Neuronal stem cell (in vitro differentiated cells): ENCODE data around the gene RNF220.
A peak's percentile ranks its signal among the peaks of the same experiment; 100 is the strongest.

Experiments used
- DNase-seq: peaks from one replicate; pipeline ENCODE4 v3.0.0-alpha.2; 2013; ENCODE audit warnings: low spot score
- H2AFZ ChIP-seq: one replicate; pipeline ENCODE4 v1.6.1; 2013; ENCODE audit warnings: mild to moderate bottlenecking, low read length, inconsistent platforms
- H2AK5ac ChIP-seq: 2 replicates; pipeline ENCODE4 v1.6.1; 2013; ENCODE audit warnings: low read depth, mild to moderate bottlenecking, inconsistent platforms, low read length, moderate library complexity, mixed read lengths
- H2BK120ac ChIP-seq: 2 replicates; pipeline ENCODE4 v1.6.1; 2013; ENCODE audit warnings: low read depth, mild to moderate bottlenecking, inconsistent platforms, low read length, moderate library complexity, mixed read lengths
- H2BK12ac ChIP-seq: one replicate; pipeline ENCODE4 v1.6.1; 2013; ENCODE audit warnings: low read length, inconsistent platforms
- H2BK15ac ChIP-seq: 2 replicates; pipeline ENCODE4 v1.6.1; 2013; ENCODE audit warnings: mild to moderate bottlenecking, low read length, inconsistent platforms, mixed read lengths
- H2BK5ac ChIP-seq: one replicate; pipeline ENCODE4 v1.6.1; 2013; ENCODE audit warnings: inconsistent platforms, mild to moderate bottlenecking, low read length, moderate library complexity
- H3K14ac ChIP-seq: one replicate; pipeline ENCODE4 v1.6.1; 2013; ENCODE audit warnings: low read length, inconsistent platforms
- H3K18ac ChIP-seq: 2 replicates; pipeline ENCODE4 v1.6.1; 2013; ENCODE audit warnings: low read length, inconsistent platforms
- H3K23ac ChIP-seq: 2 replicates; pipeline ENCODE4 v1.6.1; 2013; ENCODE audit warnings: low read depth, mild to moderate bottlenecking, mixed read lengths, low read length, inconsistent platforms; ENCODE audit not compliant: poor library complexity
- H3K27ac ChIP-seq: replicated peaks from 3 replicates; pipeline ENCODE4 v1.5.1; 2013; ENCODE audit warnings: low read length, inconsistent platforms
- H3K27me3 ChIP-seq, 3 experiments: 2 replicates each; pipeline ENCODE4 v1.6.1; 2013; ENCODE audit warnings: low read length in 3 of 3, mild to moderate bottlenecking in 2 of 3, inconsistent platforms in 1 of 3, low read depth in 1 of 3, mixed read lengths in 1 of 3, moderate library complexity in 1 of 3; ENCODE audit not compliant: control insufficient read depth in 3 of 3, insufficient read depth in 3 of 3
- H3K36me3 ChIP-seq, 2 donors: replicated peaks in 1 of 2; 2 replicates each; pipeline ENCODE4 v1.6.1; 2013; ENCODE audit warnings: low read length in 2 of 2; ENCODE audit not compliant: control insufficient read depth in 2 of 2, insufficient read depth in 2 of 2
- H3K4ac ChIP-seq: 2 replicates; pipeline ENCODE4 v1.6.1; 2013; ENCODE audit warnings: inconsistent platforms, mild to moderate bottlenecking, low read length, moderate library complexity
- H3K4me1 ChIP-seq, 2 donors: 1 replicate in 1 of 2; 2 replicates in 1 of 2; pipeline ENCODE4 v1.6.1; 2013; ENCODE audit warnings: low read length in 2 of 2, low read depth in 1 of 2; ENCODE audit not compliant: control insufficient read depth in 2 of 2, insufficient read depth in 1 of 2
- H3K4me2 ChIP-seq: one replicate; pipeline ENCODE4 v1.6.1; 2013; ENCODE audit warnings: mild to moderate bottlenecking, low read length, inconsistent platforms; ENCODE audit not compliant: insufficient read depth, poor library complexity, severe bottlenecking
- H3K4me3 ChIP-seq, 2 donors: 2 replicates each; pipeline ENCODE4 v1.5.1; 2013; ENCODE audit warnings: low read length in 2 of 2, mild to moderate bottlenecking in 2 of 2, inconsistent platforms in 1 of 2, moderate library complexity in 1 of 2
- H3K79me1 ChIP-seq: one replicate; pipeline ENCODE4 v1.6.1; 2013; ENCODE audit warnings: low read depth, mild to moderate bottlenecking, inconsistent platforms, low read length, moderate library complexity
- H3K9ac ChIP-seq: one replicate; pipeline ENCODE4 v1.6.1; 2013; ENCODE audit warnings: mild to moderate bottlenecking, low read depth, low read length, inconsistent platforms; ENCODE audit not compliant: poor library complexity
- H3K9me3 ChIP-seq, 2 donors: replicated peaks in 1 of 2; 2 replicates each; pipeline versions ENCODE3 to v1.6.1; 2013; ENCODE audit warnings: low read length in 2 of 2, mild to moderate bottlenecking in 2 of 2, inconsistent platforms in 1 of 2, low read depth in 1 of 2, mixed read lengths in 1 of 2, moderate library complexity in 1 of 2; ENCODE audit not compliant: control insufficient read depth in 2 of 2, insufficient read depth in 1 of 2
- H4K8ac ChIP-seq: one replicate; pipeline ENCODE4 v1.6.1; 2013; ENCODE audit warnings: low read depth, mild to moderate bottlenecking, inconsistent platforms, low read length, moderate library complexity
- H4K91ac ChIP-seq: one replicate; pipeline ENCODE4 v1.6.1; 2013; ENCODE audit warnings: low read length, low read depth, mild to moderate bottlenecking, inconsistent platforms; ENCODE audit not compliant: poor library complexity
- WGBS, 2 donors: extraction: QIAGEN DNeasy Blood & Tissue Kit; methylation state at CpG; one replicate each; pipeline ENCODE4 v1.1.7; 2013; ENCODE audit warnings: missing lambda C conversion rate in 2 of 2, mixed read lengths in 1 of 2; ENCODE audit not compliant: insufficient read length in 2 of 2, insufficient replicate concordance in 1 of 2; ENCODE audit errors: extremely low coverage in 2 of 2; 5-methylcytosine and 5-hydroxymethylcytosine counted together

RNF220 gene

DNA sequence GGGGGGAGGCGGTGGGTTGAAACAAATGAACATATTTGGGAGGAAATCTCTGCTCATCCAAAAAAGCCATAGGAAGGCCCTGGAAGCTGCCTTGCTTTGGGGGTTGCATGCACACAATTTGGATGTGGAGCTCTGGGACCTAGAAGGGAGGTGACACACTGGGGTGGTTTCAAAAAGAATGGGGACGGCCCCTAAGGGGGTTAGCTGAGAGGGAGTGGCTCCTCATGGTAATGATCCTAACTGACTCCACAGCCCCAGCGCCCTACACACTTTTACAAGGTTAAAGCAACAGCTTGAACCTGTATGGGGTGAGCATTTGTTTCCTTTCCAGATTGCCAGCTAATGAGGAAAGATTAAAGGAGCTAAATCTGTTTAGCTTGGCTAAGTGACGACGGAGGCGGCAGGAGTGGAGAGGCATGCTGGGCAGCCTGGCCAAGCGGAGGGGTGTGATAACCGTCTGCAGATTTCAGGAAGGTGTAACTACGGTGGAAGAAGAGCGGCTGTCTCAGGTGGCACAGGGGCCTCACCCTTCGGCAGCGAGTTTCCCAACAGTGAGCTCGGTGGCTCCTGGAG lies 107.3 kb downstream of the RNF220 start:
- H4K8ac ChIP-seq: no peak overlapping the region
- no peak overlapping the region for H3K9ac ChIP-seq
- H3K9me3 ChIP-seq: peaks cover 0 to under 1% of the 10 kb centered on the region in 2 donors
- no peak overlapping the region for H2BK120ac ChIP-seq
- H2BK5ac ChIP-seq: no peak overlapping the region
- no peak overlapping the region for H2AK5ac ChIP-seq
- peaks cover 0 to 72% (median 12%) of the 10 kb centered on the region in 3 experiments for H3K27me3 ChIP-seq
- no peaks in the 10 kb centered on the region for H3K79me1 ChIP-seq
- H2BK12ac ChIP-seq: no peak overlapping the region
- peaks cover 0 to 45% of the 10 kb centered on the region in 2 donors for H3K36me3 ChIP-seq
- H3K14ac ChIP-seq: no peak overlapping the region
- no peak overlapping the region for H2BK15ac ChIP-seq
- no peak overlapping the region for H4K91ac ChIP-seq
- no CpG with 5 or more reads among the region's 13 CpGs for WGBS, 2 donors
- no peak overlapping the region for H3K27ac ChIP-seq
- peaks cover 16 to 28% of the 10 kb centered on the region in 2 donors for H3K4me1 ChIP-seq
- H3K4me3 ChIP-seq: no peak overlapping the region
- H2AFZ ChIP-seq: no peak overlapping the region
- H3K23ac ChIP-seq: no peak overlapping the region
- no peak for DNase-seq
- H3K4ac ChIP-seq: no peak overlapping the region
- H3K4me2 ChIP-seq: no peak overlapping the region
- peak overlapping the region; percentile 31 for H3K18ac ChIP-seq

DNA sequence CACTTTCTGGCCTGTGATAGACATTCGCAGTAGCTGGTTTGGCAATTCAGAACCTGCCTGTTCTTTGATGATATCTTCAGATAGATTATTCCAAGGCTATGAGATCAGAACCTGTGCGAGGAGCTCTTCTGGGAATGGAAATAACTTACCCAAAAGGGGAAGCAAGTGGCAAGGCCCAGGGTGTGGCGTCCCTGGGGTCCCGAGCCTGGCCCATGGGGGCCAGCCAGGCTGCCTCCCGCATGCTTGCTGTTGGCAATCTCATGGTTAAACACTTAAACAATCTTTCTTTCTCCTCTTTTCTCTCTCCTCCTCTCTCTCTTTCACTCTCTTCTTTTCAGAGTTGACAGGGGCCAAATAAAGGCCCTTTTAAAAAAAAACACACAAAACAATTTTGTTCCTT lies 108.1 kb downstream of the RNF220 start:
- Histone ChIP-seq H2BK5ac (no peak overlapping the region), H2AK5ac (no peak overlapping the region), H3K18ac (no peak overlapping the region), H3K4ac (no peak overlapping the region), H2BK15ac (no peak overlapping the region), H2BK120ac (no peak overlapping the region), H3K4me1 (peaks cover 12 to 21% of the 10 kb centered on the region in 2 donors), H4K91ac (no peak overlapping the region), H3K79me1 (no peaks in the 10 kb centered on the region), H3K36me3 (peaks cover 0 to 45% of the 10 kb centered on the region in 2 donors), H2BK12ac (no peak overlapping the region), H3K27me3 (peaks cover 0 to 69% (median 12%) of the 10 kb centered on the region in 3 experiments), H3K9ac (no peak overlapping the region), H2AFZ (no peak overlapping the region), H3K27ac (no peak overlapping the region), H3K14ac (no peak overlapping the region), H4K8ac (no peak overlapping the region), H3K9me3 (peaks cover 0 to 2% of the 10 kb centered on the region in 2 donors), H3K4me3 (no peak overlapping the region), H3K4me2 (no peak overlapping the region), H3K23ac (no peak overlapping the region)
- no CpG with 5 or more reads among the region's 5 CpGs for whole genome bisulfite sequencing, 2 donors
- DNase-seq: no peak

DNA sequence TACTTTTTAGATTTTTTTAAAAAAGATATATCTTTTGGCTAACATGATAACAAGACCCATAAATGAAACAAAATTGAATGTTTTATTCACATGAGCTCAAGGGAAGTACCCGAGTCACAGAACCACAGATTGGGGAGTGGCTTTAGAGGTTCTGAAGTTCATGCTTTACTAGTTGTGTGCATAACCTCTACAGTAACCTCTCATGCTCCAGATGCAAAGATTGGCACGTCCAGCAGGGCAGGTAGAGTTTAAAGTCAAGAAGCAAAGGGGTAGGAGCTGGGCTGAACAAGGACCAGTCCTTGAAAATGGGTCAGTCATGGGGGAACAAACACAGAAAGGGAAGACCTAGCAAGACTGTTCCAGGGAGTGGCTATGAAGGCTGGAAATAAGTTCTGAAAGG lies 109.6 kb downstream of the RNF220 start:
- no peak overlapping the region for H3K9ac ChIP-seq
- peaks cover 0 to 62% (median 6%) of the 10 kb centered on the region in 3 experiments for H3K27me3 ChIP-seq
- no peak overlapping the region for H3K14ac ChIP-seq
- H3K4me1 ChIP-seq: peaks cover 8 to 16% of the 10 kb centered on the region in 2 donors
- H2AK5ac ChIP-seq: no peak overlapping the region
- no peak overlapping the region for H4K8ac ChIP-seq
- H2BK12ac ChIP-seq: no peak overlapping the region
- H2BK120ac ChIP-seq: no peak overlapping the region
- H4K91ac ChIP-seq: no peak overlapping the region
- no CpG with 5 or more reads among the region's 2 CpGs for WGBS, 2 donors
- no peak for DNase-seq
- H2AFZ ChIP-seq: no peak overlapping the region
- H2BK5ac ChIP-seq: no peak overlapping the region
- no peak overlapping the region for H3K4me3 ChIP-seq
- no peak overlapping the region for H2BK15ac ChIP-seq
- H3K9me3 ChIP-seq: peaks cover 0 to 2% of the 10 kb centered on the region in 2 donors
- H3K36me3 ChIP-seq: peaks cover 0 to 42% of the 10 kb centered on the region in 2 donors
- H3K23ac ChIP-seq: no peak overlapping the region
- no peak overlapping the region for H3K4me2 ChIP-seq
- no peak overlapping the region for H3K18ac ChIP-seq
- no peak overlapping the region for H3K4ac ChIP-seq
- no peak overlapping the region for H3K27ac ChIP-seq
- no peaks in the 10 kb centered on the region for H3K79me1 ChIP-seq

- H3K4ac ChIP-seq: no peak overlapping the region
- no peak overlapping the region for H3K4me2 ChIP-seq
- no peak overlapping the region for H3K4me3 ChIP-seq
- no peak overlapping the region for H2BK120ac ChIP-seq
- H3K79me1 ChIP-seq: no peaks in the 10 kb centered on the region
- H2AK5ac ChIP-seq: no peak overlapping the region
- H3K27me3 ChIP-seq: peaks cover 0 to 56% (median 6%) of the 10 kb centered on the region in 3 experiments
- no CpG with 5 or more reads among the region's 1 CpG for WGBS, 2 donors
- peaks cover 0 to 43% of the 10 kb centered on the region in 2 donors for H3K36me3 ChIP-seq
- H3K23ac ChIP-seq: no peak overlapping the region
- no peak overlapping the region for H2BK5ac ChIP-seq
- no peak overlapping the region for H3K18ac ChIP-seq
- no peak overlapping the region for H4K8ac ChIP-seq
- H2BK12ac ChIP-seq: no peak overlapping the region
- peaks cover 0 to 2% of the 10 kb centered on the region in 2 donors for H3K9me3 ChIP-seq
- H2AFZ ChIP-seq: no peak overlapping the region
- no peak overlapping the region for H3K14ac ChIP-seq
- H2BK15ac ChIP-seq: no peak overlapping the region
- H3K4me1 ChIP-seq: peaks cover 5 to 11% of the 10 kb centered on the region in 2 donors
- no peak overlapping the region for H3K9ac ChIP-seq
- DNase-seq: no peak
- no peak overlapping the region for H3K27ac ChIP-seq
- no peak overlapping the region for H4K91ac ChIP-seq
These were observed 110.4 kb downstream of the RNF220 start for GRCh38 chr1:44515416-44515815.
